K562 (cell line): ENCODE data around the gene APBB2. TPM values are rescaled to one million over a fixed set of nuclear protein-coding genes. Genes with fewer than 3 reads are reported as not detected.

Experiments
- ATAC-seq: fragments of 200-7000 bp; cut with Tn5 transposase; 3 replicates; pipeline ENCODE4 v1.9.1; 2020; ENCODE audit warnings: moderate library complexity
- BruUV-seq: library from RNA; stranded (reverse); fragments of 400-500 nt; replicated peaks from 2 replicates; lab custom pipeline; 2021; lab: Mats Ljungman, UMichigan
- CTCF ChIA-PET: fragments of 300-600 bp; formaldehyde crosslinking; extraction: SDS; loops from one replicate; lab custom pipeline; 2021; ENCODE audit warnings: low intra/inter-chr PET ratio; lab: Yijun Ruan, JAX
- POLR2A ChIA-PET: fragments of 300-600, 350-650 bp; sonication (Branson Sonifier 250); formaldehyde crosslinking; extraction: SDS; loops from one replicate; lab custom pipeline; 2021; ENCODE audit warnings: antibody characterized with exemption, inconsistent platforms; lab: Yijun Ruan, JAX
- DNase-seq, 4 experiments: peaks; one replicate each; pipeline versions ENCODE4 v3.0.0 to v3.0.0-alpha.2; 2011 to 2018; ENCODE audit warnings: low spot score in 3 of 4, mixed read lengths in 3 of 4; ENCODE audit errors: extremely low read depth in 1 of 4
- FAIRE-seq: peaks from 2 replicates; lab custom pipeline; 2011; peaks lifted over from hg19 to GRCh38; lab: Jason Lieb, UNC
- H2AFZ ChIP-seq: 2 replicates; pipeline ENCODE4 v1.6.0; 2011; ENCODE audit warnings: low read depth, low read length, control low read depth, inconsistent platforms
- H3K27ac ChIP-seq: fragments of 200-600 bp; 3 replicates; pipeline ENCODE4 v1.8.0; 2011; ENCODE audit warnings: low read depth, mild to moderate bottlenecking, control low read depth, inconsistent platforms, low read length, moderate library complexity, mixed read lengths; ENCODE audit errors: extremely low read depth
- H3K27me3 ChIP-seq, 2 experiments: fragments of 300-600 bp in 1 of 2; 2 replicates in 1 of 2; 3 replicates in 1 of 2; pipeline versions ENCODE4 v1.6.0 to v1.8.0; 2011; ENCODE audit warnings: inconsistent platforms in 2 of 2, low read length in 2 of 2, mild to moderate bottlenecking in 1 of 2, mixed read lengths in 1 of 2, moderate library complexity in 1 of 2; ENCODE audit not compliant: control insufficient read depth in 2 of 2, insufficient read depth in 2 of 2
- H3K36me3 ChIP-seq: fragments of 300-600 bp; 3 replicates; pipeline ENCODE4 v1.8.0; 2011; ENCODE audit warnings: mild to moderate bottlenecking, low read length, inconsistent platforms; ENCODE audit not compliant: control insufficient read depth, insufficient read depth
- H3K4me1 ChIP-seq, 2 experiments: fragments of 200-600 bp in 1 of 2; replicated peaks in 1 of 2; 2 replicates in 1 of 2; 3 replicates in 1 of 2; pipeline versions ENCODE4 v1.5.1 to v1.8.0; 2011; ENCODE audit warnings: inconsistent platforms in 2 of 2, low read length in 2 of 2, mild to moderate bottlenecking in 1 of 2, mixed read lengths in 1 of 2, moderate library complexity in 1 of 2; ENCODE audit not compliant: control insufficient read depth in 2 of 2, insufficient read depth in 2 of 2
- H3K4me2 ChIP-seq: 2 replicates; pipeline ENCODE4 v1.6.1; 2011; ENCODE audit warnings: low read length, control low read depth, inconsistent platforms, mixed read lengths; ENCODE audit not compliant: insufficient read depth
- H3K4me3 ChIP-seq: fragments of 200-600 bp; sonication (generic), shearing (Covaris generic); 2 replicates; pipeline ENCODE4 v1.5.1; 2016; ENCODE audit warnings: control low read depth, inconsistent platforms
- H3K79me2 ChIP-seq: fragments of 200-600 bp; 3 replicates; pipeline ENCODE4 v1.8.0; 2011; ENCODE audit warnings: low read length, inconsistent platforms; ENCODE audit not compliant: control insufficient read depth, insufficient read depth
- H3K9ac ChIP-seq, 2 experiments: 2 replicates each; pipeline versions ENCODE4 v1.6.0 to v1.6.1; 2011; ENCODE audit warnings: low read depth in 2 of 2, low read length in 2 of 2, control low read depth in 1 of 2, inconsistent platforms in 1 of 2, mild to moderate bottlenecking in 1 of 2, mixed read lengths in 1 of 2; ENCODE audit not compliant: insufficient read depth in 1 of 2
- H3K9me1 ChIP-seq: one replicate; pipeline ENCODE4 v1.6.0; 2011; ENCODE audit warnings: inconsistent platforms, mild to moderate bottlenecking, low read length, moderate library complexity; ENCODE audit not compliant: control insufficient read depth, insufficient read depth
- H3K9me3 ChIP-seq: replicated peaks from 2 replicates; pipeline ENCODE4 v1.5.1; 2011; ENCODE audit warnings: low read depth, low read length, inconsistent platforms; ENCODE audit not compliant: control insufficient read depth, insufficient read depth
- H4K20me1 ChIP-seq: replicated peaks from 2 replicates; pipeline ENCODE4 v1.6.1; 2011; ENCODE audit warnings: low read length, inconsistent platforms, mixed read lengths; ENCODE audit not compliant: control insufficient read depth, insufficient read depth
- ATF7 ChIP-seq: fragments of 450-650 bp; IDR thresholded peaks from 2 replicates; pipeline ENCODE4 v1.7.1; 2014; ENCODE audit warnings: mild to moderate bottlenecking, moderate library complexity
- POLR2A ChIP-seq: fragments of 450-650 bp; conservative IDR thresholded peaks from 2 replicates; pipeline ENCODE4 v1.6.1; 2016
- TAF9B ChIP-seq: fragments of 450-650 bp; IDR thresholded peaks from 2 replicates; pipeline ENCODE4 v1.6.1; 2018; ENCODE audit warnings: mild to moderate bottlenecking; ENCODE audit not compliant: partially characterized antibody
- WGBS: fragments of 100-300 bp; shearing (Covaris generic); methylation state at CpG from one replicate; pipeline ENCODE4 v1.1.6; 2016; ENCODE audit warnings: low coverage, mixed read lengths; ENCODE audit not compliant: insufficient coverage; ENCODE audit errors: missing lambda C conversion rate; 5-methylcytosine and 5-hydroxymethylcytosine counted together
- in situ Hi-C: fragments of 300-500 bp; cut with MboI; formaldehyde crosslinking; loops from 4 replicates; pipeline ENCODE4 v1.15.0; 2018; ENCODE audit warnings: inconsistent platforms, mixed read lengths
- intact Hi-C: fragments of 100-400 bp; cut with micrococcal nuclease; formaldehyde crosslinking; loops from 2 replicates; pipeline ENCODE4 v1.14.2; 2022
- polyA plus RNA-seq, 8 experiments: library from polyadenylated mRNA; depleted of rRNA in 4 of 8; stranded (reverse) in 5 of 8; unstranded in 3 of 8; fragments of >200 nt; fragmentation: Nextera tagmentation in 2 of 8; fragmentation: Illumina TruSeq in 1 of 8; extraction: Ambion mirVana in 2 of 8; extraction: Trizol in 1 of 8; gene quantifications; 2 replicates each; pipeline versions ENCODE4 v1.2.1 to v1.2.3, GENCODE V29; 2011 to 2014; ENCODE audit warnings: inconsistent platforms in 1 of 8, missing spikeins in 1 of 8
- total RNA-seq, 7 experiments: library from RNA; depleted of rRNA in 6 of 7; stranded (reverse); fragments of >200 nt in 6 of 7; fragmentation: Illumina TruSeq in 2 of 7; extraction: Trizol in 2 of 7; gene quantifications; 2 replicates each; pipeline versions ENCODE4 v1.2.1 to v1.2.3, GENCODE V29; 2011 to 2021; ENCODE audit warnings: low replicate concordance in 1 of 7
- TF ChIP-seq, protein P1 (sequence below): sonication (generic); formaldehyde crosslinking; IDR thresholded peaks from 2 replicates; pipeline ENCODE4 v1.8.0; 2022; ENCODE audit warnings: mild to moderate bottlenecking, low read depth, missing genetic modification reagents
- TF ChIP-seq, protein P2 (sequence below): fragments of 450-650 bp; IDR thresholded peaks from 2 replicates; pipeline ENCODE4 v1.7.0; 2016; ENCODE audit warnings: borderline replicate concordance
- TF ChIP-seq, protein P3 (sequence below): fragments of 450-650 bp; formaldehyde crosslinking; IDR thresholded peaks from 2 replicates; pipeline ENCODE4 v1.4.0; 2022; ENCODE audit warnings: mild to moderate bottlenecking, moderate library complexity

APBB2 gene
- total and polyA plus RNA-seq, 9 of the 15 experiments (the other 6 are each of a cell fraction or from before 2014, with no cell fraction given): 0.08 to 2.1 (median 1.4) TPM

DNA sequence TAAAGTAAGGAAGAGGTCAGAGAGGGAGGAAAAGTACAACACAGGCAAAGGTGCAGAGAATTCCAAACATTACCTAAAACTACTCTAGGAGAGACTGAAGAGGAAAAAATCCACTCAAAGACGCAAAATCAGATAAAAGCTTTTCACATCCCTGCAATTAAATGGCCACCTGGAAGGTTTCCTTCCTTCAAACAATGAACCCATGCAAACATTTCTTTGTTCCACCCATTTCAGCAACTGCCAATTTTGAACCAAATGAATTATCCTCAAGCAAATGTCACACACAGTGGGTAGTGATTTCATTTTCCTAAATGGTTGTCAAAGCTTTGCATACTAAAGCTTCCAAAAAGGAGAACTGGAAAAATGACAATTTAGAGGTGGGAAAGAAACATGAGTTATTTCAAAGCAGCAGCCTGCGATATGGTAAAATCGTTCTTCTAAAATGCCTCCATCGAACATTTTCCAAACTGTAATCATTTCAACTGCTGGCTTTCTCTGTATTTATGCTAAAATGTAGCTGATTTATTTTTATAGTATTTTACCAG is 45.0 kb downstream of the APBB2 start:
- no peaks in the 10 kb centered on the region for H3K9me1 ChIP-seq
- H3K4me1 ChIP-seq: no peaks in the 10 kb centered on the region
- no peak overlapping the region for H3K27ac ChIP-seq
- FAIRE-seq (no peak), DNase-seq (no peak), ATAC-seq (no peak)
- BruUV-seq: no TSS peak
- POLR2A ChIA-PET: interaction anchor here (0.6 kb wide), 1 partner anchor 1200 kb away, joined by 3 read pairs; no protein-coding TSS in a partner anchor
- H3K36me3 ChIP-seq: no peaks in the 10 kb centered on the region
- H4K20me1 ChIP-seq: no peaks in the 10 kb centered on the region
- CTCF ChIA-PET: no interaction called here
- H3K27me3 ChIP-seq: no peaks in the 10 kb centered on the region; a peak in 3 of 5 replicates
- no peaks in the 10 kb centered on the region for H3K79me2 ChIP-seq
- no peak overlapping the region for H3K4me2 ChIP-seq
- 0% methylated on average over 4 of the region's 4 CpGs for WGBS
- in situ Hi-C loops (no loop called here), intact Hi-C loops (no loop called here)
- H2AFZ ChIP-seq: no peak overlapping the region
- H3K4me3 ChIP-seq: no peak overlapping the region
- H3K9me3 ChIP-seq: no peaks in the 10 kb centered on the region
- no peak overlapping the region for H3K9ac ChIP-seq
- TF ChIP-seq, protein P1, sequence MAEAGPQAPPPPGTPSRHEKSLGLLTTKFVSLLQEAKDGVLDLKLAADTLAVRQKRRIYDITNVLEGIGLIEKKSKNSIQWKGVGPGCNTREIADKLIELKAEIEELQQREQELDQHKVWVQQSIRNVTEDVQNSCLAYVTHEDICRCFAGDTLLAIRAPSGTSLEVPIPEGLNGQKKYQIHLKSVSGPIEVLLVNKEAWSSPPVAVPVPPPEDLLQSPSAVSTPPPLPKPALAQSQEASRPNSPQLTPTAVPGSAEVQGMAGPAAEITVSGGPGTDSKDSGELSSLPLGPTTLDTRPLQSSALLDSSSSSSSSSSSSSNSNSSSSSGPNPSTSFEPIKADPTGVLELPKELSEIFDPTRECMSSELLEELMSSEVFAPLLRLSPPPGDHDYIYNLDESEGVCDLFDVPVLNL (CRISPR knock-in tag): no peak
- TF ChIP-seq, protein P2, sequence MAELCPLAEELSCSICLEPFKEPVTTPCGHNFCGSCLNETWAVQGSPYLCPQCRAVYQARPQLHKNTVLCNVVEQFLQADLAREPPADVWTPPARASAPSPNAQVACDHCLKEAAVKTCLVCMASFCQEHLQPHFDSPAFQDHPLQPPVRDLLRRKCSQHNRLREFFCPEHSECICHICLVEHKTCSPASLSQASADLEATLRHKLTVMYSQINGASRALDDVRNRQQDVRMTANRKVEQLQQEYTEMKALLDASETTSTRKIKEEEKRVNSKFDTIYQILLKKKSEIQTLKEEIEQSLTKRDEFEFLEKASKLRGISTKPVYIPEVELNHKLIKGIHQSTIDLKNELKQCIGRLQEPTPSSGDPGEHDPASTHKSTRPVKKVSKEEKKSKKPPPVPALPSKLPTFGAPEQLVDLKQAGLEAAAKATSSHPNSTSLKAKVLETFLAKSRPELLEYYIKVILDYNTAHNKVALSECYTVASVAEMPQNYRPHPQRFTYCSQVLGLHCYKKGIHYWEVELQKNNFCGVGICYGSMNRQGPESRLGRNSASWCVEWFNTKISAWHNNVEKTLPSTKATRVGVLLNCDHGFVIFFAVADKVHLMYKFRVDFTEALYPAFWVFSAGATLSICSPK: no peak
- TF ChIP-seq POLR2A (no peak), ATF7 (no peak), TAF9B (no peak)
- TF ChIP-seq, protein P3, sequence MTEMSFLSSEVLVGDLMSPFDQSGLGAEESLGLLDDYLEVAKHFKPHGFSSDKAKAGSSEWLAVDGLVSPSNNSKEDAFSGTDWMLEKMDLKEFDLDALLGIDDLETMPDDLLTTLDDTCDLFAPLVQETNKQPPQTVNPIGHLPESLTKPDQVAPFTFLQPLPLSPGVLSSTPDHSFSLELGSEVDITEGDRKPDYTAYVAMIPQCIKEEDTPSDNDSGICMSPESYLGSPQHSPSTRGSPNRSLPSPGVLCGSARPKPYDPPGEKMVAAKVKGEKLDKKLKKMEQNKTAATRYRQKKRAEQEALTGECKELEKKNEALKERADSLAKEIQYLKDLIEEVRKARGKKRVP (CRISPR knock-in tag): no peak
